HL-60/S4 treated with phorbol 12-myristate 13-acetate at 8.2 ng/mL for 4 days and 3 days (cell line): ENCODE results near the gene AMZ2.
"Not testable (repeated sequence)": the region's sequence is repeated elsewhere in the genome, so short reads cannot be mapped to it uniquely, and the experiment has no call there.

ENCODE experiments used
- in situ Hi-C: fragments of 300-500 bp; cut with MboI; formaldehyde crosslinking; loops from 2 replicates; pipeline ENCODE4 v1.15.0; 2022; ENCODE audit warnings: low sequenced_read_pairs

The AMZ2 gene

DNA sequence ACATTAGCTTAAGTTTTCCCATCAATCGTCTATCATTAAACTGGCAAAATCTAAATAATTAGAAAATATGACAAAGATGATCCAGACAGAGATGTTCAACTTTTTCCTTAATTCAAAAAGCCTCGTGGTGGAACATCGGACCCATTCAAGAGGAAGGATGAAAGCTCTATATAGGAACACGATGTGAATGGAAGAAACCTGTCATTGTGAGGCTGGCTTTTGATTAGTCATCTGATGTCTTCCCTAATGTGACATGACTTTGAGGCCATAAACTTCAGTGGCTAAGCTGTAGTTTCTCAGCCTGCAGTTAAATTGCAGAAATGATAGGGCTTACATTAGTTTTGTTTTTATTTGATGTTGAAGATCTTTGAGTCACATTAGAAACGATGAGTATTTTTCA lies 1.0 kb downstream of the AMZ2 start:
- in situ Hi-C loops = no loop called here

DNA sequence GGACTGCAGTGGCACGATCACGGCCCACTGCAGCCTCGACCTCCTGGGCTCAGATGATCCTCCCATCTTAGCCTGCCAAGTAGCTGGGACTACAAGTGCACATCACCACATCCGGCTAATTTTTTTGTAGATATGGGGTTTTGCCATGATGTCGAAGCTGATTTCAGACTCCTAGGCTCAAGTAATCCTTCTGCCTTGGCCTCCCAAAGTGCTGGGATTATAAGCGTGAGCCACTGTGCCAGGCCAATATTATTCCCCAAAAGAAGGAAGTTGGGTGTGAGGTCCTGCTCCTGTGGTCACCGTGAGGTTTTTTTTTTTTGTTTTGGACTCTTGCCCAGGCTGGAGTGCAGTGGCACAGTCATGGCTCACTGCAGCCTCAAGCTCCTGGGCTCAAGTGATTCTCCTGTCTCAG lies 1.5 kb downstream of the AMZ2 start:
- in situ Hi-C loops = no loop called here

DNA sequence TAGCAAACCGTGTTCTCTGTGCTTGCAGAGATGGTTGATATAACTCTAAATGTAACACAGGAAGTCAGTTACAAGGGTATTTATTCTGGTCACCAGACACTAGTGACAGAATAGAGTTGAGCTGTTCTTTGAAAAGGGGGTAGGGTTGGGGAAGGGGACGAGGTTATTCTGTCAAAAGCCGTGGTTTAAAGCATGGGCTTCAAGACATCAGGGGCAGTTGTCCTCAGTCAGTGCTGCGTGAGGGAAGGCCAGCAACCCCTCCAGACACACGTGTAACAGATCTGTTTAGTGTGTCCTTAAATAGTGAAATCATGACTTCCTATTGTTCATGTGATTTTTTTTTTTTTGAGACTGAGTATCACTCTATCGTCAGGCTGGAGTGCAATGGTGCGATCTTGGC lies 5.6 kb downstream of the AMZ2 start:
- in situ Hi-C loops = loop anchor here (25.0 kb wide), 1 partner anchor 184 kb away; no protein-coding TSS in a partner anchor

DNA sequence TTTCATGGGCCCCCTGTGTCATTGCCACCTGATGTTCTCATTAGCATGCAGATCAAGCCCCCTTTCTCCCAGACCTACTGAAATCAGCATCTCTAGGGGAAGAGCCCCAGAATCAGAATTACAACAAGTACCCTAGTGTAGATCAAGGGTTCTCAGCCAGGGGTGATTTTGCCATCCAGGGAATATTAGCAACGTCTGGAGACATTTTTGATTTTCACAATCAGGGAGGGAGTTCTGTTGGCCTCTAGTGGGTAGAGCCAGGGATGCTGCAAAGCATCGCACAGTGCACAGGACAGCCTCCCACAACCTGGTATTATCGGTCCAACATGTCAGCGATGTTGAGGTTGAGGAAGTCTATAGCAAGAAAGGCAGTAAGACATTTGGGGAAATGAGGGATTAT lies 7.3 kb downstream of the AMZ2 start:
- in situ Hi-C loops = loop anchor here (25.0 kb wide), 1 partner anchor 182 kb away; no protein-coding TSS in a partner anchor

DNA sequence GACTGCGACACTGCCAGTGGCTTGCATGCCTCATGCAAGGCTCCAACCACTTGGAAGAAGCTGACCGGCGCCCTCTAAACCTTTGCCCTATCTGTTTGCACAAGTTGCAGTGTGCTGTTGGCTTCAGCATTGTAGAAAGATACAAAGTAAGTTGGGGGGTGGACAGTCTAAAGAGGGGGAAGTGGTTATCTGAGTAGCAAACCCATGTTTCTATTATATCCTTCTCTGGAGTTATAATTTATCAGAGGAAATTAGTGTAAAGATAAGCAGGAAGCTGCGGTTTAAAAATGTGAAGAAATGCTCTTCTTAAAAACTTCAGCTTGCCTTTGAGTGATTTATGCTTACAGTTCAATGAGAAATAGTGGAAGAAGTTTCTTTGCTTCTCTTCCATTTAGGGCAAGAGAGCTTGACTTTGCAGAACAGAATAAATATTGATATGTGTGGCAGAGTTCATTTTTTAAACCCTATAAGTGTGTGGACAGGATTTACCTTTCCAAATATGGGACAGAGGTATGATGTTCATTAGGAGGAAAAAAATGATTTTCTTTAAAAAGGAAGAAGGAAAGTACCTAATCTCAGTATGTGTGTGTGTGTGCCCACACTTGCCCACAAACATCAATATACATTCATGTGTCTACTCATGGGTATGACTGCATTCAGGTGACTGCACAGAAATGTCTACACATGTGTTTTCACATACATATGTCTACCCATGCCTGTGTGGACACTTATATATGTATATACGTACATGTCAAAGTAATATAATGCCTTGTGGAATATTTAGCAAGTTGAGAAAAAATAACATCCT lies 8.1 kb downstream of the AMZ2 start:
- in situ Hi-C loops = loop anchor here (25.0 kb wide), 1 partner anchor 181 kb away; no protein-coding TSS in a partner anchor

GRCh38 chr17:68256701-68257100 lies 8.9 kb downstream of the AMZ2 start:
- in situ Hi-C loops = loop anchor here (25.0 kb wide), 1 partner anchor 181 kb away; no protein-coding TSS in a partner anchor

DNA sequence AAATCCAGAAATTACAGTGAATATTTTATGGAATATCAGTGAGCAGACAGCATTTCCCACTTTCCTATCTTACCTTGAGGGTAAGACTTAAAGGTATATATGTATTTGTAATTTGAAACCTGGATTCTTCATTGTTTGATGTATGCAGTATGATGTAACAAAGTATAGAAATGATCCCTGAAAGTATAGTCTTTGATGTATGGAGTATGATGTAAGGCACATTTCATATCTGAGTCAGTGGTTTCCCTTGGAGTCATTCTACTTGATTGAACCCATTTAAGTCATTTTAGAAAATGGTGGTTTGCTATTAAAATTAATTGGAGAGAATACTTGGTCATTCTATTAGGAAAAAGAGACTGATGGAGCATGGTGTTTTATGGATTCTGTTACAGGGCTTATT lies 10.1 kb downstream of the AMZ2 start:
- in situ Hi-C loops = loop anchor here (25.0 kb wide), 1 partner anchor 179 kb away; no protein-coding TSS in a partner anchor

DNA sequence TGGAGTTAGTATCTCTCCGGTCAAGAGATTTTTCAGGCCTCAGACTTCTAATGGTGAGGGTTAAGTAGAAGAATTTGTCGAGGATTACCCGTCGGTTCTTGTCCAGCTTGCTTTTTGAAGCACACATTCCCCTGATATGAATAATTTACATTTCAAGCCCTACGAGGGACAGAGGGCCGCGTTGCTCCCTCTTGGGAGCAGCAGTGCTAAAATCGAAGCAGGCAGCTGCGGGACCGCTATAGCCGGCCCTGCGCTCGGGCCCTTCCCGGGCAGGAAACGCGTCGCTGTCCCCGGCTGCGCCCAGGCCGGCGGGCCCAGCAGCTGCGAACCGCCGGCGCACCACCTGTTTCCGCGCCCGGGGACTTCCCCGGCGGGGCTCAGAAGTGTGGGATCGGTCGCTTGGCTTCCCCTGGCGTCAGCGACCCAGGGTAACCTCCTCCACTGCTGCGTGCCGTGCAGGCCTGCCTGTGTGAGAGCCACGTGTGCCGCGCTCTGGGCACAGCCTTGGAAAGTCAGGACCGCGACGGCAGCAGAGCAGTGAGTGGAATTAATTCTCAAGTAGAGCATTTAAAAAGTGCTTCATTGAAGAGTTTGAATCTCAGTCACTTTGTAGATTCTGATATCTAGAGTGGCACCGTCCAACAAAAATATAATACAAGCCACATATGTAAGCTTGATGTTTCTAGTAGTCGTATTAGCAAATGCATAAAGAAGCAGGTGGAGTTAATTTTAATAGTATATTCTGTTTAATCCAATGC lies 11.2 kb downstream of the AMZ2 start:
- in situ Hi-C loops = loop anchor here (25.0 kb wide), 1 partner anchor 178 kb away; no protein-coding TSS in a partner anchor

DNA sequence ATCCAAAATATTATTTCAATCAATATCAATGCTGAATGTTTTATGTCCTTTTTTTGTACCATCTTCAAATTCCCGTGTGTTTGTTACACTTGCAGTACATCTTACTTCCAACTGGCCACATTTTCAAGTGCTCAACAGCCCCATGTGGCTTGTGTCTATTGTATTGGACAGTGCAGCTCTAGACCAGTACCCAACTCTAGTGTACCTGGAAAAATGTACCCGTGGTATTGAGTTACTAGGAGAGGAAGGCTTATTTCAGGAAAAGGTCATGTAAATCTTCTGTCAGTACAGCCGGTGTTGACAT lies 11.8 kb downstream of the AMZ2 start:
- in situ Hi-C loops = loop anchor here (25.0 kb wide), 1 partner anchor 178 kb away; no protein-coding TSS in a partner anchor

DNA sequence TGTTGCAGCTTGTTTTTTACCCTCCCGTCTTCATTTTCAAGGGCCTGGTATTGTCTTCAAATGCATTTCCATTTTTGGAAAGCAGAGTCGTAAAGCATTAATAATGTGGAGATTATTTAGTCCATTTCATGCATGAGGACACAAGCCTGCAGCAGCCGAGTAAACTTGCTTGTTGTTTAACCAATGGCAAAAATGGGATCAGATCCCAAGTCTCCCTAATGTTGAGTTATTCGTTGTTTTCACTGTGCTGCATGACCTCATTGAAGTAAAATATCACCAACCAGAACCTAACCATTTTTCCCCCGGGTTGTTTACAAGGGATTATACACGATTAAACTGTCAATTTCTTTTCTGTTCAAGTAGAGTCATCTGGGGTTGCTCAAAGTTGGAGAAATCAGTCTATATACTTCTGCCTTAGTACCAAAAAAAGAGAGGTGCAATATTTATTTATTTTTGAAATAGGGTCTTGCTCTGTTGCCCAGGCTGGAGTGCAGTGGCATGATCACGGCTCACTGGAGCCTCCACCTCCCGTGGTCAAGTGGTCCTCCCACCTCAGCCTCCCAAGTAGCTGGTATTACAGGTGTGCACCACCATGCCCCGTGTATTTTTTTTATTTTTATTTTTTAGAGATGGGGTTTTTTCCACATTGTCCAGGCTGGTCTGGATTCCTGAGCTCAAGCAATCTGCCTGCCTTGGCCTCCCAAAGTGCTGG lies 12.4 kb downstream of the AMZ2 start:
- in situ Hi-C loops = loop anchor here (25.0 kb wide), 1 partner anchor 177 kb away; no protein-coding TSS in a partner anchor

- in situ Hi-C loops = loop anchor here (25.0 kb wide), 1 partner anchor 175 kb away; no protein-coding TSS in a partner anchor
These were observed 14.6 kb downstream of the AMZ2 start for GRCh38 chr17:68262467-68262866.

GRCh38 chr17:68263101-68263681 lies 15.3 kb downstream of the AMZ2 start:
- in situ Hi-C loops = loop anchor here (25.0 kb wide), 1 partner anchor 174 kb away; no protein-coding TSS in a partner anchor

GRCh38 chr17:68265833-68266232 lies 18.0 kb downstream of the AMZ2 start:
- in situ Hi-C loops = loop anchor here (25.0 kb wide), 1 partner anchor 171 kb away; no protein-coding TSS in a partner anchor

DNA sequence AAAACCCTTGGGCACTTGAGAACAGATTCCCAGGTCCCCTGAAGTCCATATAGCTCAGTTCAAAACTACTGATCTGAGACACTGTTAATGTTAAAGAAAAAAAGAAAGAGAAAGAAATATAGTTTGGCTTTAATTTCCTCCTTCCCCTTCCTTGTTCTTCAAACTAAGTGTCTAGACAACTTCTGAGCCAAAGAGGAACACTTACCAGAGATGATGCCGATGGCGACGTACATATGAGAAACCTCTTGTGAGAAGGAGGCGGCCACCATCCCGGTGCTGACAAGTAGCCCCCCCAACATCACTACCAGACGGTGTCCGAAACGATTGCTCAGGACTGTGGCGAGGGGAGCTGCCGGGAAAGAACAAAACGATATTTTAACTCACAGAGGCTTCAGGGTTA lies 25.9 kb downstream of the AMZ2 start:
- in situ Hi-C loops = loop anchor here (25.0 kb wide), 1 partner anchor 164 kb away; no protein-coding TSS in a partner anchor

GRCh38 chr17:68276339-68276738 lies 28.5 kb downstream of the AMZ2 start:
- in situ Hi-C loops = not testable (repeated sequence)

GRCh38 chr17:68277807-68278206 lies 30.0 kb downstream of the AMZ2 start:
- in situ Hi-C loops = no loop called here

DNA sequence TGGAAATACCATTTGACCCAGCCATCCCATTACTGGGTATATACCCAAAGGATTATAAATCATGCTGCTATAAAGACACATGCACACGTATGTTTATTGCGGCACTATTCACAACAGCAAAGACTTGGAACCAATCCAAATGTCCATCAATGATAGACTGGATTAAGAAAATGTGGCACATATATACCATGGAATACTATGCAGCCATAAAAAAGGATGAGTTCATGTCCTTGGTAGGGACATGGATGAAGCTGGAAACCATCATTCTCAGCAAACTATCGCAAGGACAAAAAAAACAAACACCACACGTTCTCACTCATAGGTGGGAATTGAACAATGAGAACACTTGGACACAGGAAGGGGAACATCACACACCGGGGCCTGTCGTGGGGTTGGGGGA lies 34.1 kb downstream of the AMZ2 start:
- in situ Hi-C loops = not testable (repeated sequence)

DNA sequence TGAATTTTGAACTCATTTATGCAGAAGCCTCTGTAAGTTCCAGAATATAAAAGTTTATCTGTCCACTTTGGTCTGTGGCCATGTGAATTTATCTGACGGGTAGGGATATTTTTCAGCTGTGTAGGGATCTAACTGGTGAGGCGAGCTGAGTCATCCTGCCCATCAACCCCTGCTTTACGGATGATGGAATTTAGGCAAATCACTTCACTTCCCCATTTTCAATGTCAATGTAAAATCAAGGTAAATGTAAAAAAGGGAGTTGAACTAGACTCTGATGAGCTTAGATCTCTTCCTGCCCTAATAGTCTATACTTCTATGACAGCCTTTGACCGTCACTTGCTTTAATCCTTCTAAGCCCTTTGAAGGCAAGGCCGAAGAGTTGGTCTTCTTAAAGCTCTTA lies 40.5 kb downstream of the AMZ2 start:
- in situ Hi-C loops = no loop called here

DNA sequence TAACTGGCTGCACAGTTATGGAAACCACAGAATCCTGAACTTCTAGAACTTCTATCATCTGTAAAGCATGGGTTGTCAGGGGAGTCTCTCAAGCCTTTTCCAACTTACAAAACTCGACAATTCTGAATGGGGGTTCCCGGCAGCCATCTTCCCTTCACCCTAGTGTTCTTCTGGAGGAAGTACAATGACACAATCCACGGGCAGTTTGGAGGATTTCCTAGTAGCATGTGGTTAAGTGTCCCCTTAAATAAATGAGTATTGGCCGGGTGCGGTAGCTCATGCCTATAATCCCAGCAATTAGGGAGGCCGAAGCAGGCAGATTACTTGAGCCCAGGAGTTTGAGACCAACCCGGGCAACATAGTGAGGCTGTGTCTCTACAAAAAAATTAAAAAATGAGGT lies 41.0 kb downstream of the AMZ2 start:
- in situ Hi-C loops = no loop called here

GRCh38 chr17:68289473-68289872 lies 41.6 kb downstream of the AMZ2 start:
- in situ Hi-C loops = no loop called here

DNA sequence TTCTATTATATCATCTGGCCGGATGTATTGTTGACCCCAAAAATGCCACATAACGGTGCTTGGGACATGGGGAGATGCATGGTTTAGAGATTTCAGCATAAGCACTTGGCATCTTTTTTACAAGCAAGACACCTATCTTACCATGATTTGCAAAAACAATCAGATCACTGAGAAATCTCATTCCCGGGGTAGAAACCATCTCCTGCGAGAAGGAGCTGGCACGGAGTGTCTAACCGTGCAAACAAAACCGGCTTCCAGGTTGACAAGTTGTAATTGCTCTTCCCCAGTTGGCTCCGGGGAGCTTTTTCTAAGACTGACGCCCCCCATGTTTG lies 42.1 kb downstream of the AMZ2 start:
- in situ Hi-C loops = no loop called here
